Gastrocnemius medialis (tissue), 4 donors: ENCODE results near the gene AGAP1. TPM values are rescaled to one million over a fixed set of nuclear protein-coding genes. Genes with fewer than 3 reads are reported as not detected.

Experiments used
- ATAC-seq, 2 donors: fragments of 150-250 bp; one replicate each; pipeline ENCODE4 v1.9.1; 2016
- DNase-seq, 2 donors: peaks; one replicate each; pipeline ENCODE4 v3.0.0-alpha.2; 2019
- H3K27ac ChIP-seq, 4 donors: fragments of 200-600 bp; sonication (generic); 1 replicate in 1 of 4; 2 replicates in 3 of 4; pipeline ENCODE4 v1.5.1; 2016 to 2018; ENCODE audit warnings: mild to moderate bottlenecking in 2 of 4, moderate library complexity in 1 of 4
- H3K27me3 ChIP-seq, 3 donors: fragments of 200-600 bp; sonication (generic) in 2 of 3; 1 replicate in 1 of 3; 2 replicates in 2 of 3; pipeline versions ENCODE4 v1.5.1 to v1.6.0; 2016 to 2019; ENCODE audit warnings: mild to moderate bottlenecking in 1 of 3, moderate library complexity in 1 of 3
- H3K36me3 ChIP-seq, 2 donors: fragments of 200-600 bp; sonication (generic) in 1 of 2; one replicate each; pipeline ENCODE4 v1.5.1; 2017 to 2018
- H3K4me1 ChIP-seq, 2 donors: fragments of 200-600 bp; sonication (generic) in 1 of 2; one replicate each; pipeline ENCODE4 v1.5.1; 2016 to 2017; ENCODE audit warnings: mild to moderate bottlenecking in 2 of 2
- H3K4me3 ChIP-seq, 4 donors: fragments of 200-600 bp; sonication (generic) in 3 of 4; 1 replicate in 1 of 4; 2 replicates in 3 of 4; pipeline ENCODE4 v1.5.1; 2016 to 2019; ENCODE audit warnings: mild to moderate bottlenecking in 2 of 4
- H3K9me3 ChIP-seq, 3 donors: fragments of 200-600 bp; sonication (generic) in 2 of 3; 1 replicate in 1 of 3; 2 replicates in 2 of 3; pipeline ENCODE4 v1.5.1; 2016 to 2019
- CTCF ChIP-seq, 5 experiments: fragments of 450-650 bp in 3 of 5; fragments of 200-600 bp in 2 of 5; sonication (generic) in 2 of 5; IDR thresholded peaks in 4 of 5; conservative IDR thresholded peaks in 1 of 5; 1 replicate in 4 of 5; 2 replicates in 1 of 5; pipeline ENCODE4 v1.5.1; 2016 to 2019; ENCODE audit warnings: antibody characterized with exemption in 5 of 5, mild to moderate bottlenecking in 3 of 5, moderate library complexity in 3 of 5
- POLR2A ChIP-seq, 2 donors: fragments of 450-650 bp; IDR thresholded peaks; one replicate each; pipeline ENCODE4 v1.6.1; 2017; ENCODE audit warnings: antibody characterized with exemption in 2 of 2, mild to moderate bottlenecking in 2 of 2, moderate library complexity in 2 of 2
- in situ Hi-C, 4 donors: fragments of 200-750 bp; cut with MboI; loops; one replicate each; pipeline versions ENCODE4 v1.15.0 to v1.8.0; 2017; ENCODE audit warnings: low sequenced_read_pairs in 4 of 4
- intact Hi-C: fragments of 100-400 bp; cut with DNase I; formaldehyde crosslinking; loops from one replicate; pipeline ENCODE4 v1.15.1; 2023; ENCODE audit warnings: low total_unique reads
- total RNA-seq, 4 donors: library from RNA; depleted of rRNA; stranded (reverse); fragments of >200 nt; gene quantifications; one replicate each; pipeline versions ENCODE4 v1.1.0 to v1.2.3, GENCODE V29; 2016

Gene AGAP1
- total RNA-seq, 4 donors from 2014 or later = 8.5 to 26.8 (median 14.4) TPM

DNA sequence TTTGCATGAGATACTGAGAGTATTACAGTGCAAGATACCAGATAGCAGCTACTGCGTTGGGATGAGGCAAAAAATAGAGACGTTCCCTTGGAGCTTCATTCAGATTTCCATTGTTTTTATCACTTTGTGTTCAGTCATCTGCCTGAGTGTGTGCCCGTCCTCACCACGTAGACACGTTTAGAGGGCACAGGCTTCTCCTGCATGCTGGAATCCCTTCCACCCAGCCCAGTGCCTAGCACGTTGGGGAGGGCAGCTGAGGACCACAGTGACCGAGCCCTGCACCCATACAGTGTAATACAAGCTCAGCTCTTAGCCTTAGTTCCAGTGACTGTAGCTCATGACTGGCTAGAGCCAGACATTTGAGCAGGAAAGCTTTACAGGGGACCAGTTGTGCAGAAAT, 539.6 kb downstream of the AGAP1 start:
- Histone ChIP-seq H3K27ac (no peak overlapping the region), H3K4me3 (no peak overlapping the region), H3K4me1 (no peaks in the 10 kb centered on the region), H3K9me3 (no peaks in the 10 kb centered on the region), H3K27me3 (no peaks in the 10 kb centered on the region), H3K36me3 (peaks cover 0 to 7% of the 10 kb centered on the region in 2 donors)
- no peak for TF ChIP-seq CTCF (IDR thresholded peaks at IDR 0.05 in 4 of 5, conservative IDR thresholded peaks at IDR 0.05 in 1 of 5)
- ATAC-seq = no peak
- no peak for DNase-seq
- in situ Hi-C loops = no loop called here
- intact Hi-C loops = no loop called here

DNA sequence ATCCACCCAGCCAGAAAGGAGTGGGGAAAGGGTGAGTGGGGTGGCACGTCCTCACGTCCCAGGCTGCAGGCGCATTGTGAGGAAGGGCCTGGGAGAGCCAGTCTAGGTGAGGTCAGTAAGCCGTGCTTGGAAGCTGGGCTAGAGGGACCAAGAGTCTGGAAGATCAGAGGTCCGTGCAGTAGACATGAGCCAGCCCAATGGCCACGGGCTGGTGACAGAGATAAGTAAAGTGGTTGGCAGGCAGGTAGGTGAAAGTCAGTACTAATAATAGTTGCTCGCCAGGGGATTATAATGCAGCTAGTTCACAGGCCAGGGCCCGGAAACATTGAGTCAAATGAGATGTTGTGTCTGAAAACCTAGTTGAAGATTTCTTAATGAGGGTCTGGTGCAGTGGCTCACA, 541.1 kb downstream of the AGAP1 start:
- no peak for ATAC-seq

DNA sequence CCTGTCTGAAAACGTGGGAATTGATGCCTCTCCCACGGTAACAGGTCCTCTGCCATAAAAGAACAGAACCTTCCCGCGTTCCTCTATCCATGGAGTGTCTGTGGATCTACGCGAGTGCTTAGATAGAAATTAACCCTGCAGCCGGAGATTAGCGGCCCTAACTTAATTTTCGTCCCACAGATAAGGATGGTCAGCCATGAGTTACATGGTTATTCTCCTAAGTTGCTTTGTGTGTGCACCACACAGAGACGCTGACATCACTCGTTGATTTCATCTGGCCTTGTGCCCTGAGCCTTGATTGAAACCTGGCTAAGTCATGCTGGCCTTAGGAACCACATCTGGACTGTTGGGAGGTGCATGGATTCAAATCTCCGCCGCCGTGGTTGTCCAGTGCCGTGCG, 542.2 kb downstream of the AGAP1 start:
- no peaks in the 10 kb centered on the region for H3K4me1 ChIP-seq
- TF ChIP-seq CTCF (IDR thresholded peaks at IDR 0.05 in 4 of 5, conservative IDR thresholded peaks at IDR 0.05 in 1 of 5) (no peak), POLR2A (IDR thresholded peaks at IDR 0.05) (no peak)
- in situ Hi-C loops (no loop called here), intact Hi-C loops (no loop called here)
- peaks cover 0 to 19% of the 10 kb centered on the region in 2 donors for H3K36me3 ChIP-seq
- H3K4me3 ChIP-seq = no peak overlapping the region
- DNase-seq = no peak
- ATAC-seq = no peak
- no peak overlapping the region for H3K27ac ChIP-seq
- no peaks in the 10 kb centered on the region for H3K27me3 ChIP-seq
- H3K9me3 ChIP-seq = no peaks in the 10 kb centered on the region

More for the DNA sequence above, 541.1 kb downstream of the AGAP1 start:
- no peak for DNase-seq
- in situ Hi-C loops (no loop called here), intact Hi-C loops (no loop called here)
- peaks cover 0 to 8% of the 10 kb centered on the region in 2 donors for H3K36me3 ChIP-seq
- no peaks in the 10 kb centered on the region for H3K27me3 ChIP-seq
- no peaks in the 10 kb centered on the region for H3K4me1 ChIP-seq
- no peaks in the 10 kb centered on the region for H3K9me3 ChIP-seq
- TF ChIP-seq CTCF (IDR thresholded peaks at IDR 0.05 in 4 of 5, conservative IDR thresholded peaks at IDR 0.05 in 1 of 5) = no peak
- no peak for TF ChIP-seq POLR2A (IDR thresholded peaks at IDR 0.05)
- no peak overlapping the region for H3K27ac ChIP-seq
- no peak overlapping the region for H3K4me3 ChIP-seq

GRCh38 chr2:236038096-236038495, 544.3 kb downstream of the AGAP1 start:
- no peak for TF ChIP-seq POLR2A (IDR thresholded peaks at IDR 0.05)
- no peak for TF ChIP-seq CTCF (IDR thresholded peaks at IDR 0.05 in 4 of 5, conservative IDR thresholded peaks at IDR 0.05 in 1 of 5)
- no peaks in the 10 kb centered on the region for H3K4me1 ChIP-seq
- H3K27ac ChIP-seq = no peak overlapping the region
- intact Hi-C loops (no loop called here), in situ Hi-C loops (no loop called here)
- no peak overlapping the region for H3K4me3 ChIP-seq
- H3K9me3 ChIP-seq = no peaks in the 10 kb centered on the region
- peaks cover 0 to 20% of the 10 kb centered on the region in 2 donors for H3K36me3 ChIP-seq
- H3K27me3 ChIP-seq = no peaks in the 10 kb centered on the region
- ATAC-seq (no peak), DNase-seq (no peak)

GRCh38 chr2:236040600-236041328, 546.9 kb downstream of the AGAP1 start:
- intact Hi-C loops (no loop called here), in situ Hi-C loops (no loop called here)
- Histone ChIP-seq H3K4me1 (no peaks in the 10 kb centered on the region), H3K36me3 (peaks cover 0 to 20% of the 10 kb centered on the region in 2 donors), H3K27me3 (no peaks in the 10 kb centered on the region), H3K9me3 (no peaks in the 10 kb centered on the region), H3K27ac (no peak overlapping the region), H3K4me3 (no peak overlapping the region)
- ATAC-seq = no peak
- no peak for DNase-seq
- TF ChIP-seq CTCF (IDR thresholded peaks at IDR 0.05 in 4 of 5, conservative IDR thresholded peaks at IDR 0.05 in 1 of 5) (no peak), POLR2A (IDR thresholded peaks at IDR 0.05) (no peak)
